ENCODE results near the gene SLC15A3. TPM values are rescaled to one million over a fixed set of nuclear protein-coding genes. Genes with fewer than 3 reads are reported as not detected.
"Not testable (repeated sequence)": the region's sequence is repeated elsewhere in the genome, so short reads cannot be mapped to it uniquely, and the experiment has no call there.

The SLC15A3 gene
- total RNA-seq, 1 donor from 2014 or later, result 2.2 TPM

GRCh38 chr11:60985991-60986915 lies 34.3 kb upstream of the SLC15A3 start:
- H3K4me3 Mint-ChIP-seq (ENCODE audit: low read depth), result peak overlapping the region; percentile 83
- H3K9me3 Mint-ChIP-seq, result no peaks in the 10 kb centered on the region
- DNase-seq (ENCODE audit: low spot score), result peak; percentile 82
- peaks cover 86% of the 10 kb centered on the region for H3K4me1 Mint-ChIP-seq (ENCODE audit: low read depth)
- intact Hi-C loops (cut with micrococcal nuclease), result loop anchor here (1.0 to 2.0 kb wide), 7 partner anchors 8 to 831 kb away; partner anchors contain the start of genes FADS1 and TMEM109
- no peaks in the 10 kb centered on the region for H3K27me3 Mint-ChIP-seq (ENCODE audit: low read depth)
- peaks cover 84% of the 10 kb centered on the region for H3K36me3 Mint-ChIP-seq (ENCODE audit: low read depth)
- peak overlapping the region; percentile 94 for H3K27ac Mint-ChIP-seq

DNA sequence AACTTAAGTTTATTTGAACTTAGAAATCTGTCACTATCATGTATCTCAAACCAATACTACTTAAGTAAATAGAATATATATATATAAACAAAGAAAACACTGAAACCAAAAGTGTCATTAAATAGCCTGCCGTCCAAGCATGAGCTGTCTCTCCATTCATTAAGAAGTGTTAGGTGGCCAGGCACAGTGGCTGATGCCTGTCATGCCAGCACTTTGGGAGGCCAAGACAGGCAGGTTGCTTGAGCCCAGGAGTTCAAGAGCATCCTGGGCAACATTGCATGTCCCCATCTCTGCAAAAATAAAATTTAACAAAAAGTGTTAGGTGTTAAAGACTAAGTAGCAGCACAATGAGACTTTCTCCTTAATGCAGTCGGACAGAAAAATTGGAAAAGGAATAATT lies 33.5 kb upstream of the SLC15A3 start:
- DNase-seq (ENCODE audit: low spot score), result no peak
- H3K9me3 Mint-ChIP-seq, result no peaks in the 10 kb centered on the region
- H3K27ac Mint-ChIP-seq, result peak overlapping the region; percentile 94
- H3K27me3 Mint-ChIP-seq (ENCODE audit: low read depth), result no peaks in the 10 kb centered on the region
- intact Hi-C loops (cut with micrococcal nuclease), result no loop called here
- H3K36me3 Mint-ChIP-seq (ENCODE audit: low read depth), result peaks cover 85% of the 10 kb centered on the region
- peaks cover 83% of the 10 kb centered on the region for H3K4me1 Mint-ChIP-seq (ENCODE audit: low read depth)
- H3K4me3 Mint-ChIP-seq (ENCODE audit: low read depth), result peak overlapping the region; percentile 83

GRCh38 chr11:60984636-60985035 lies 32.7 kb upstream of the SLC15A3 start:
- peak overlapping the region; percentile 94 for H3K27ac Mint-ChIP-seq
- H3K9me3 Mint-ChIP-seq, result no peaks in the 10 kb centered on the region
- H3K36me3 Mint-ChIP-seq (ENCODE audit: low read depth), result peaks cover 86% of the 10 kb centered on the region
- peak overlapping the region; percentile 83 for H3K4me3 Mint-ChIP-seq (ENCODE audit: low read depth)
- H3K27me3 Mint-ChIP-seq (ENCODE audit: low read depth), result no peaks in the 10 kb centered on the region
- DNase-seq (ENCODE audit: low spot score), result no peak
- H3K4me1 Mint-ChIP-seq (ENCODE audit: low read depth), result peaks cover 84% of the 10 kb centered on the region
- intact Hi-C loops (cut with micrococcal nuclease), result no loop called here

DNA sequence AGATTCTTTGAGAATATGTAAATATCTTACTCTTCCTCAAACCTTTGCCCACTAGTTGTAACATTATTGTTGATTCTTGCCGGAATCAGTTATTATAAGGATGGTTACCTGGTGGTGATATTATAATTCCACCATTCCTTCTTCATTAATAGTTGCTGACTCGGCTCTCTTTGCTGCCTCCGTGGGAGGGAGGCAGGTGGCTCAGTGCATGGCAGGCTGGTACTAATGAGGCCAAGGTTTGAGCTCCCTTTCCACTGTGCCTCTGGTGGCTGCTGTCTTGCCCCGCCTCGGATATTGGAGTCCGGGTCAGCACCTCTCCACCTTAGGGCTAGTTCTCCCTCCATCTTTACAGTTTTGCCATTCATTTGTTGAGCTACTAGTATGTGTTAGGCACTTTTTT lies 32.2 kb upstream of the SLC15A3 start:
- H3K4me3 Mint-ChIP-seq (ENCODE audit: low read depth), result peak overlapping the region; percentile 83
- no peak for DNase-seq (ENCODE audit: low spot score)
- H3K27ac Mint-ChIP-seq, result peak overlapping the region; percentile 94
- peaks cover 82% of the 10 kb centered on the region for H3K4me1 Mint-ChIP-seq (ENCODE audit: low read depth)
- no peaks in the 10 kb centered on the region for H3K9me3 Mint-ChIP-seq
- peaks cover 84% of the 10 kb centered on the region for H3K36me3 Mint-ChIP-seq (ENCODE audit: low read depth)
- intact Hi-C loops (cut with micrococcal nuclease), result no loop called here
- no peaks in the 10 kb centered on the region for H3K27me3 Mint-ChIP-seq (ENCODE audit: low read depth)

DNA sequence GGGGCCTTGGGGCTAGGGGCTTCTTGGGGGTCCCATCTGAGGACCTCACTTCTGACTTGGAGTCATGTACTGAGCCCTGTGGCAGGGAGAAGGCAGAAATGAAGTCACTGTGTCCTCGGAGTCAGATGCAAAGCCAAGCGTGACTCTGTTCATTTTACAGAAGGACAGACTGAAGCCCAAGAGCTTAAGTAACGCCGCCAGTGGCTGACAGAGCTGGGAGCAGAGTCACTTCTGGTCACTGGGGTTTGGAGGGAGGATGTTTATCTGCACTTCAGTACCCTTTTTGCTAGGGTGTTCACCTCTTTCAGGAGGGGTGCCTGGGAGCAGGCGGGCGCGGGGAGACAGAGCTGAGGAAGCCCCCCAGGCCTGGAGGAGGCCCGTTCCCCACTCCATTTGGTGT lies 30.2 kb upstream of the SLC15A3 start:
- H3K4me3 Mint-ChIP-seq (ENCODE audit: low read depth), result peak overlapping the region; percentile 83
- no peaks in the 10 kb centered on the region for H3K9me3 Mint-ChIP-seq
- intact Hi-C loops (cut with micrococcal nuclease), result no loop called here
- peak overlapping the region; percentile 94 for H3K27ac Mint-ChIP-seq
- H3K4me1 Mint-ChIP-seq (ENCODE audit: low read depth), result peaks cover 82% of the 10 kb centered on the region
- no peak for DNase-seq (ENCODE audit: low spot score)
- H3K36me3 Mint-ChIP-seq (ENCODE audit: low read depth), result peaks cover 83% of the 10 kb centered on the region
- no peaks in the 10 kb centered on the region for H3K27me3 Mint-ChIP-seq (ENCODE audit: low read depth)

- Mint-ChIP-seq H3K9me3 (no peaks in the 10 kb centered on the region), H3K27ac (peak overlapping the region; percentile 94), H3K27me3 (ENCODE audit: low read depth) (no peaks in the 10 kb centered on the region), H3K4me1 (ENCODE audit: low read depth) (peaks cover 82% of the 10 kb centered on the region), H3K36me3 (ENCODE audit: low read depth) (peaks cover 88% of the 10 kb centered on the region), H3K4me3 (ENCODE audit: low read depth) (peak overlapping the region; percentile 83)
- intact Hi-C loops (cut with micrococcal nuclease), result no loop called here
- DNase-seq (ENCODE audit: low spot score), result no peak
These were observed 29.5 kb upstream of the SLC15A3 start for GRCh38 chr11:60981515-60981914.

GRCh38 chr11:60978546-60979380 lies 26.8 kb upstream of the SLC15A3 start:
- Mint-ChIP-seq H3K4me1 (ENCODE audit: low read depth) (peaks cover 72% of the 10 kb centered on the region), H3K9me3 (no peaks in the 10 kb centered on the region), H3K27me3 (ENCODE audit: low read depth) (no peaks in the 10 kb centered on the region), H3K4me3 (ENCODE audit: low read depth) (peak overlapping the region; percentile 85), H3K36me3 (ENCODE audit: low read depth) (peaks cover 91% of the 10 kb centered on the region), H3K27ac (peak overlapping the region; percentile 89)
- intact Hi-C loops (cut with micrococcal nuclease), result loop anchor here (1.0 to 2.0 kb wide), 4 partner anchors 8 to 82 kb away; partner anchors contain the start of gene TMEM109
- DNase-seq (ENCODE audit: low spot score), result no peak

DNA sequence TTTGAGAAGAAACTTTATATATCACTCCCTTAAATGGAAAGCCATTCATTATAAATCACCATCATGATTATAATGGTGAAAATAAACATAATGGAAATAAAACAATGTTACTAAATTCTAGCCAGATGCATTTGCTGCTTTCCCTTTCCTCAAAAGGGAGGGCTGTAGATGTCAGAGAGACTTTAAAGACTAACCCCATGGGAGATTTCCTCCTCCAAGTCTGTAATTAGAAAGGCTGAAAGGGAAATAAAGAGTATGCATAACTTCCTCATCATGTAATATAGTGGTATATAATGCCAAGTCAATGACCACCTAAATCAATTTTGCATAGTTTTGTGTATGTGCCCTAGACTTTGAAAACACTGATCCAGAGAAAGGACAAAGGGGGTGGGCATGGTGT lies 25.9 kb upstream of the SLC15A3 start:
- peaks cover 66% of the 10 kb centered on the region for H3K4me1 Mint-ChIP-seq (ENCODE audit: low read depth)
- intact Hi-C loops (cut with micrococcal nuclease), result loop anchor here (1.0 to 2.0 kb wide), 3 partner anchors 8 to 83 kb away; partner anchors contain the start of gene TMEM109
- no peak for DNase-seq (ENCODE audit: low spot score)
- no peaks in the 10 kb centered on the region for H3K9me3 Mint-ChIP-seq
- no peaks in the 10 kb centered on the region for H3K27me3 Mint-ChIP-seq (ENCODE audit: low read depth)
- H3K4me3 Mint-ChIP-seq (ENCODE audit: low read depth), result peak overlapping the region; percentile 85
- H3K36me3 Mint-ChIP-seq (ENCODE audit: low read depth), result peaks cover 91% of the 10 kb centered on the region
- H3K27ac Mint-ChIP-seq, result peak overlapping the region; percentile 89

GRCh38 chr11:60977224-60977623 lies 25.2 kb upstream of the SLC15A3 start:
- Mint-ChIP-seq H3K36me3 (ENCODE audit: low read depth) (peaks cover 91% of the 10 kb centered on the region), H3K4me3 (ENCODE audit: low read depth) (peak overlapping the region; percentile 85), H3K9me3 (no peaks in the 10 kb centered on the region), H3K27ac (peak overlapping the region; percentile 89), H3K4me1 (ENCODE audit: low read depth) (peaks cover 60% of the 10 kb centered on the region), H3K27me3 (ENCODE audit: low read depth) (no peaks in the 10 kb centered on the region)
- no peak for DNase-seq (ENCODE audit: low spot score)
- intact Hi-C loops (cut with micrococcal nuclease), result no loop called here

DNA sequence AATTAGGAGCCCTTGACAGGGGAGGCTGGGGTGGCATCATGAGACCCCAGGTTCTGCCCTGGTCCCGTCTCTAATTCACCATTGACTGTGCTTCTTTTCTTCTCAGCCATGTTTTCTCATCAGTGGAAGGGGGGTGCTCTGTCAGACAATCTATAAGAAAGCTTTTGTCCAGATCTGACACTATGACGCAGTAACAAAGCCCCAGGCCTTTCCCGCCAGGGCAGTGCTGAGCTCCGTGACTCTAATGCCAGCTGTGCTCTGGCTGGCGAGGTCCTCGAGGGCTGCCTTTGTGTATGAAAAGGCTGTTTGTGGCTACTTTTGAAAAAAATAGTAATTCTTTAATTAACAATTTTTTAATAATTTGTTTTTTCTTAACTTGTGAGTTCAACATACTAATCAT lies 22.8 kb upstream of the SLC15A3 start:
- no peaks in the 10 kb centered on the region for H3K9me3 Mint-ChIP-seq
- peaks cover 70% of the 10 kb centered on the region for H3K36me3 Mint-ChIP-seq (ENCODE audit: low read depth)
- peak overlapping the region; percentile 86 for H3K4me3 Mint-ChIP-seq (ENCODE audit: low read depth)
- DNase-seq (ENCODE audit: low spot score), result no peak
- no peaks in the 10 kb centered on the region for H3K27me3 Mint-ChIP-seq (ENCODE audit: low read depth)
- H3K4me1 Mint-ChIP-seq (ENCODE audit: low read depth), result peaks cover 59% of the 10 kb centered on the region
- peak overlapping the region; percentile 99 for H3K27ac Mint-ChIP-seq
- intact Hi-C loops (cut with micrococcal nuclease), result no loop called here

GRCh38 chr11:60974316-60974715 lies 22.3 kb upstream of the SLC15A3 start:
- intact Hi-C loops (cut with micrococcal nuclease); H3K27me3 Mint-ChIP-seq (ENCODE audit: low read depth); DNase-seq (ENCODE audit: low spot score); H3K9me3 Mint-ChIP-seq: not testable (repeated sequence)
- Mint-ChIP-seq H3K4me1 (ENCODE audit: low read depth) (peaks cover 62% of the 10 kb centered on the region), H3K4me3 (ENCODE audit: low read depth) (peak overlapping the region; percentile 86), H3K27ac (peak overlapping the region; percentile 99), H3K36me3 (ENCODE audit: low read depth) (peaks cover 68% of the 10 kb centered on the region)

DNA sequence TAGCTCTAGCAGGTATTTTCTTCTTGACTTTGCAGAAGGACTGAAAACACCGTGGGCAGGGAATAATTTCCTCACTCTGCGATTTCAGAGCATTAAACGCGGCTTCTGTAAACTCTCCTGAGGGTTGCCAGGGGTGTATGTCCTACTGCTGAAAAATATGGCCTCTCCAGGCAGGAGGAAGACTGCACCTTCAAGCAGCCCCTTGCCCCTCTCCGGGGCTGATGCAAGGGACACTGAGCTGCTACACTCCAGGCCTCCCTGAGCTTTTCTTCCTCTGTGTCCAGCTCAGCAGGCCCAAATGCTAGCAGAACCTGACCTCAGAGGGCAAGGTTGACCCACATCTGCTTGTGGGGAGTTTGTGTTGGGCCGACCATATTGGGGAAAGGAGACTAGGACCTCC lies 21.7 kb upstream of the SLC15A3 start:
- Mint-ChIP-seq H3K36me3 (ENCODE audit: low read depth) (peaks cover 63% of the 10 kb centered on the region), H3K4me1 (ENCODE audit: low read depth) (peaks cover 57% of the 10 kb centered on the region), H3K27me3 (ENCODE audit: low read depth) (no peaks in the 10 kb centered on the region), H3K27ac (peak overlapping the region; percentile 99), H3K9me3 (no peaks in the 10 kb centered on the region), H3K4me3 (ENCODE audit: low read depth) (peak overlapping the region; percentile 86)
- no peak for DNase-seq (ENCODE audit: low spot score)
- intact Hi-C loops (cut with micrococcal nuclease), result no loop called here

All from activated T-helper 2 cell treated with anti-CD3 and anti-CD28 coated beads, Interferon-gamma antibody, Interleukin-2, Interleukin-4, amounts not matched to agents 10 μg/mL and 5 μg/mL and 100 μg/mL, durations not matched to agents 14 hours and 24 hours and 36 hours (primary cell).